ENCODE data around the gene ITPK1. TPM values are rescaled to one million over a fixed set of nuclear protein-coding genes. Genes with fewer than 3 reads are reported as not detected.

Gene ITPK1
- total and polyA plus RNA-seq, 12 donors, result 47.1 to 152 (median 92.7) TPM

GRCh38 chr14:92988786-92989755 lies 126.7 kb downstream of the ITPK1 start:
- H3K9me3 ChIP-seq, result no peaks in the 10 kb centered on the region
- 94 to 96% methylated on average over 14 of the region's 14 CpGs for WGBS, 2 donors
- no peak overlapping the region for H3K4me3 ChIP-seq
- no peaks in the 10 kb centered on the region for H3K27me3 ChIP-seq
- intact Hi-C loops (cut with DNase I), result no loop called here
- no peak for TF ChIP-seq CTCF (IDR thresholded peaks at IDR 0.05)
- DNase-seq (no peak), ATAC-seq (no peak)
- peaks cover 19 to 80% (median 57%) of the 10 kb centered on the region in 9 donors for H3K4me1 ChIP-seq
- peaks cover 0 to 30% (median 0%) of the 10 kb centered on the region in 9 donors for H3K36me3 ChIP-seq
- no peak overlapping the region for H3K27ac ChIP-seq

GRCh38 chr14:92987713-92988510 lies 127.8 kb downstream of the ITPK1 start:
- Histone ChIP-seq H3K9me3 (no peaks in the 10 kb centered on the region), H3K27ac (peak overlapping the region in 5 of 10 donors; percentile 56 to 81 (median 79)), H3K36me3 (peaks cover 0 to 18% (median 0%) of the 10 kb centered on the region in 9 donors), H3K4me1 (peaks cover 19 to 69% (median 48%) of the 10 kb centered on the region in 9 donors), H3K4me3 (no peak overlapping the region), H3K27me3 (no peaks in the 10 kb centered on the region)
- 94% methylated on average over 25 of the region's 25 CpGs for WGBS, 2 donors
- DNase-seq (no peak), ATAC-seq (peak in 1 of 8 donors; percentile 4)
- no peak for TF ChIP-seq CTCF (IDR thresholded peaks at IDR 0.05)
- intact Hi-C loops (cut with DNase I), result no loop called here

GRCh38 chr14:92987148-92987570 lies 128.6 kb downstream of the ITPK1 start:
- Histone ChIP-seq H3K9me3 (peaks cover 0 to 6% (median 0%) of the 10 kb centered on the region in 11 donors), H3K27ac (peak overlapping the region in 9 of 10 donors; percentile 56 to 82 (median 79)), H3K27me3 (no peaks in the 10 kb centered on the region), H3K4me3 (no peak overlapping the region), H3K4me1 (peaks cover 19 to 62% (median 41%) of the 10 kb centered on the region in 9 donors), H3K36me3 (peaks cover 0 to 18% (median 0%) of the 10 kb centered on the region in 9 donors)
- no peak for DNase-seq
- intact Hi-C loops (cut with DNase I), result no loop called here
- ATAC-seq, result peak in 1 of 8 donors; percentile 2
- no peak for TF ChIP-seq CTCF (IDR thresholded peaks at IDR 0.05)
- 82 to 88% methylated on average over 5 of the region's 5 CpGs for WGBS, 2 donors

Measured in heart right ventricle (tissue), 16 donors.